PC-3 (cell line): ENCODE measurements around the gene DLGAP4.

Source experiments
- CTCF ChIP-seq: fragments of 300-600 bp; sonication (generic); conservative IDR thresholded peaks from 2 replicates; pipeline ENCODE4 v1.5.1; 2017; ENCODE audit warnings: antibody characterized with exemption, low read depth, mild to moderate bottlenecking, low read length
- EZH2phosphoT487 ChIP-seq: fragments of 300-600 bp; sonication (generic); IDR thresholded peaks from 2 replicates; pipeline ENCODE4 v1.6.1; 2018; ENCODE audit warnings: mild to moderate bottlenecking, antibody characterized with exemption, low read length, borderline replicate concordance

- TF ChIP-seq EZH2phosphoT487 (no peak), CTCF (no peak)
Observed at GRCh38 chr20:36279362-36279761, 26.8 kb upstream of the DLGAP4 start.
